ENCODE measurements around the gene ZP1.
A peak's percentile ranks its signal among the peaks of the same experiment; 100 is the strongest.

Gene ZP1

GRCh38 chr11:60844870-60845221, 22.5 kb upstream of the ZP1 start:
- no peak for DNase-seq

GRCh38 chr11:60845338-60845737, 22.0 kb upstream of the ZP1 start:
- no peak for DNase-seq

GRCh38 chr11:60847281-60847680, 20.1 kb upstream of the ZP1 start:
- DNase-seq, result no peak

- DNase-seq, result no peak
These were observed 19.4 kb upstream of the ZP1 start for GRCh38 chr11:60847896-60848295.

- DNase-seq, result no peak
These were observed 18.6 kb upstream of the ZP1 start for GRCh38 chr11:60848714-60849151.

- no peak for DNase-seq
These were observed 17.5 kb upstream of the ZP1 start for GRCh38 chr11:60849641-60850520.

- no peak for DNase-seq
These were observed 15.8 kb upstream of the ZP1 start for GRCh38 chr11:60851327-60852104.

GRCh38 chr11:60852117-60852981, 15.0 kb upstream of the ZP1 start:
- DNase-seq, result no peak

- DNase-seq, result no peak
These were observed 14.1 kb upstream of the ZP1 start for GRCh38 chr11:60852982-60853950.

GRCh38 chr11:60854140-60854846, 13.0 kb upstream of the ZP1 start:
- DNase-seq, result no peak

- DNase-seq, result no peak
These were observed 12.3 kb upstream of the ZP1 start for GRCh38 chr11:60854847-60855725.

- DNase-seq, result no peak
These were observed 11.4 kb upstream of the ZP1 start, which contains the start of gene PTGDR2 for GRCh38 chr11:60855726-60856633. PTGDR2 (minus strand) TSS chr11:60855950; CDS start chr11:60853722, 2,228 bp downstream.

- DNase-seq, result no peak
These were observed 9.7 kb upstream of the ZP1 start for GRCh38 chr11:60857378-60858232.

- no peak for DNase-seq
These were observed 9.1 kb upstream of the ZP1 start for GRCh38 chr11:60858236-60858635.

- no peak for DNase-seq
These were observed 8.4 kb upstream of the ZP1 start for GRCh38 chr11:60858731-60859464.

GRCh38 chr11:60859616-60860250, 7.6 kb upstream of the ZP1 start:
- DNase-seq, result no peak

- peak; percentile 68 for DNase-seq
These were observed 6.4 kb upstream of the ZP1 start for GRCh38 chr11:60860943-60861342.

All from NCI-H1092 treated with DMSO at 0.1 percent for 48 hours (cell line).